Lower leg skin (tissue), 3 donors: ENCODE measurements around the gene NFKBIB.

ENCODE experiments used
- CTCF ChIP-seq, 3 donors: fragments of 450-650 bp; IDR thresholded peaks; one replicate each; pipeline ENCODE4 v1.5.1; 2016; ENCODE audit warnings: antibody characterized with exemption in 3 of 3, mild to moderate bottlenecking in 3 of 3, moderate library complexity in 2 of 3
- POLR2A ChIP-seq, 2 donors: fragments of 450-650 bp; IDR thresholded peaks; one replicate each; pipeline ENCODE4 v1.6.1; 2016 to 2017; ENCODE audit warnings: antibody characterized with exemption in 2 of 2, mild to moderate bottlenecking in 1 of 2, moderate library complexity in 1 of 2

GRCh38 chr19:38852231-38853044 is 47.3 kb upstream of the NFKBIB start:
- TF ChIP-seq CTCF (IDR thresholded peaks at IDR 0.05) (no peak), POLR2A (IDR thresholded peaks at IDR 0.05) (no peak)
